Rectal smooth muscle tissue (tissue), 1 donor: Measurements from ENCODE around the gene PLIN5.
"Not testable (repeated sequence)": the region's sequence is repeated elsewhere in the genome, so short reads cannot be mapped to it uniquely, and the experiment has no call there.

ENCODE experiments used
- H3K27ac ChIP-seq: one replicate; pipeline ENCODE4 v1.7.0; 2013; ENCODE audit warnings: low read depth, low read length, inconsistent platforms
- H3K27me3 ChIP-seq: one replicate; pipeline ENCODE4 v1.7.0; 2013; ENCODE audit warnings: low read length; ENCODE audit not compliant: control insufficient read depth, insufficient read depth
- H3K36me3 ChIP-seq: one replicate; pipeline ENCODE4 v1.7.0; 2013; ENCODE audit warnings: low read length; ENCODE audit not compliant: control insufficient read depth, insufficient read depth
- H3K4me1 ChIP-seq: one replicate; pipeline ENCODE4 v1.7.0; 2013; ENCODE audit warnings: low read length; ENCODE audit not compliant: control insufficient read depth, insufficient read depth
- H3K4me3 ChIP-seq: one replicate; pipeline ENCODE4 v1.7.0; 2013; ENCODE audit warnings: low read length
- H3K9ac ChIP-seq: one replicate; pipeline ENCODE4 v1.7.0; 2013; ENCODE audit warnings: low read length

The PLIN5 gene

GRCh38 chr19:4533835-4534424 is 1.1 kb downstream of the PLIN5 start:
- Histone ChIP-seq H3K27me3 (peaks cover 4% of the 10 kb centered on the region), H3K4me3 (no peak overlapping the region), H3K4me1 (no peaks in the 10 kb centered on the region), H3K9ac (no peak overlapping the region), H3K36me3 (no peaks in the 10 kb centered on the region), H3K27ac (no peak overlapping the region)

GRCh38 chr19:4533334-4533733 is 1.7 kb downstream of the PLIN5 start:
- Histone ChIP-seq H3K36me3 (no peaks in the 10 kb centered on the region), H3K27ac (no peak overlapping the region), H3K4me3 (no peak overlapping the region), H3K9ac (no peak overlapping the region), H3K4me1 (no peaks in the 10 kb centered on the region), H3K27me3 (peaks cover 4% of the 10 kb centered on the region)

- H3K27ac ChIP-seq: no peak overlapping the region
These were observed 3.4 kb downstream of the PLIN5 start for GRCh38 chr19:4531562-4532165.

GRCh38 chr19:4529924-4530522 is 5.0 kb downstream of the PLIN5 start:
- Histone ChIP-seq H3K27me3 (peaks cover 4% of the 10 kb centered on the region), H3K4me1 (no peaks in the 10 kb centered on the region), H3K4me3 (no peak overlapping the region), H3K36me3 (no peaks in the 10 kb centered on the region), H3K27ac (no peak overlapping the region), H3K9ac (no peak overlapping the region)

More at GRCh38 chr19:4531562-4532165, 3.4 kb downstream of the PLIN5 start:
- no peaks in the 10 kb centered on the region for H3K36me3 ChIP-seq
- no peak overlapping the region for H3K9ac ChIP-seq
- no peaks in the 10 kb centered on the region for H3K4me1 ChIP-seq
- H3K27me3 ChIP-seq: peaks cover 4% of the 10 kb centered on the region
- H3K4me3 ChIP-seq: no peak overlapping the region

- no peaks in the 10 kb centered on the region for H3K36me3 ChIP-seq
- no peaks in the 10 kb centered on the region for H3K27me3 ChIP-seq
- no peak overlapping the region for H3K27ac ChIP-seq
- H3K4me1 ChIP-seq: no peaks in the 10 kb centered on the region
- no peak overlapping the region for H3K9ac ChIP-seq
- no peak overlapping the region for H3K4me3 ChIP-seq
These were observed 6.2 kb downstream of the PLIN5 start for GRCh38 chr19:4528843-4529242.

GRCh38 chr19:4527377-4527776 is 7.6 kb downstream of the PLIN5 start:
- H3K4me1 ChIP-seq, H3K9ac ChIP-seq, H3K27ac ChIP-seq, H3K36me3 ChIP-seq, H3K4me3 ChIP-seq, H3K27me3 ChIP-seq: not testable (repeated sequence)

- Histone ChIP-seq H3K4me1 (no peaks in the 10 kb centered on the region), H3K4me3 (no peak overlapping the region), H3K36me3 (no peaks in the 10 kb centered on the region)
These were observed 9.4 kb downstream of the PLIN5 start for GRCh38 chr19:4525563-4526002.

GRCh38 chr19:4524808-4525562 is 10.0 kb downstream of the PLIN5 start:
- Histone ChIP-seq H3K4me3 (no peak overlapping the region), H3K9ac (no peak overlapping the region)

More at GRCh38 chr19:4525563-4526002, 9.4 kb downstream of the PLIN5 start:
- H3K27me3 ChIP-seq: no peaks in the 10 kb centered on the region
- no peak overlapping the region for H3K27ac ChIP-seq
- H3K9ac ChIP-seq: no peak overlapping the region

GRCh38 chr19:4523306-4524110 is 11.5 kb downstream of the PLIN5 start:
- Histone ChIP-seq H3K4me1 (peaks cover 14% of the 10 kb centered on the region), H3K27ac (no peak overlapping the region), H3K4me3 (no peak overlapping the region), H3K9ac (no peak overlapping the region), H3K27me3 (no peaks in the 10 kb centered on the region), H3K36me3 (no peaks in the 10 kb centered on the region)

More at GRCh38 chr19:4524808-4525562, 10.0 kb downstream of the PLIN5 start:
- Histone ChIP-seq H3K27me3 (no peaks in the 10 kb centered on the region), H3K4me1 (peaks cover 2% of the 10 kb centered on the region), H3K36me3 (no peaks in the 10 kb centered on the region), H3K27ac (no peak overlapping the region)

- Histone ChIP-seq H3K9ac (no peak overlapping the region), H3K27ac (no peak overlapping the region), H3K4me3 (no peak overlapping the region), H3K27me3 (no peaks in the 10 kb centered on the region), H3K36me3 (no peaks in the 10 kb centered on the region), H3K4me1 (peaks cover 14% of the 10 kb centered on the region)
These were observed 12.6 kb downstream of the PLIN5 start for GRCh38 chr19:4522291-4523002.

- H3K36me3 ChIP-seq: no peaks in the 10 kb centered on the region
- H3K4me1 ChIP-seq: peaks cover 14% of the 10 kb centered on the region
- no peaks in the 10 kb centered on the region for H3K27me3 ChIP-seq
- H3K4me3 ChIP-seq: no peak overlapping the region
- H3K27ac ChIP-seq: no peak overlapping the region
- no peak overlapping the region for H3K9ac ChIP-seq
These were observed 13.2 kb downstream of the PLIN5 start for GRCh38 chr19:4521888-4522242.
